ENCODE data around the gene POU4F2.

The POU4F2 gene, protein sequence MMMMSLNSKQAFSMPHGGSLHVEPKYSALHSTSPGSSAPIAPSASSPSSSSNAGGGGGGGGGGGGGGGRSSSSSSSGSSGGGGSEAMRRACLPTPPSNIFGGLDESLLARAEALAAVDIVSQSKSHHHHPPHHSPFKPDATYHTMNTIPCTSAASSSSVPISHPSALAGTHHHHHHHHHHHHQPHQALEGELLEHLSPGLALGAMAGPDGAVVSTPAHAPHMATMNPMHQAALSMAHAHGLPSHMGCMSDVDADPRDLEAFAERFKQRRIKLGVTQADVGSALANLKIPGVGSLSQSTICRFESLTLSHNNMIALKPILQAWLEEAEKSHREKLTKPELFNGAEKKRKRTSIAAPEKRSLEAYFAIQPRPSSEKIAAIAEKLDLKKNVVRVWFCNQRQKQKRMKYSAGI

DNA sequence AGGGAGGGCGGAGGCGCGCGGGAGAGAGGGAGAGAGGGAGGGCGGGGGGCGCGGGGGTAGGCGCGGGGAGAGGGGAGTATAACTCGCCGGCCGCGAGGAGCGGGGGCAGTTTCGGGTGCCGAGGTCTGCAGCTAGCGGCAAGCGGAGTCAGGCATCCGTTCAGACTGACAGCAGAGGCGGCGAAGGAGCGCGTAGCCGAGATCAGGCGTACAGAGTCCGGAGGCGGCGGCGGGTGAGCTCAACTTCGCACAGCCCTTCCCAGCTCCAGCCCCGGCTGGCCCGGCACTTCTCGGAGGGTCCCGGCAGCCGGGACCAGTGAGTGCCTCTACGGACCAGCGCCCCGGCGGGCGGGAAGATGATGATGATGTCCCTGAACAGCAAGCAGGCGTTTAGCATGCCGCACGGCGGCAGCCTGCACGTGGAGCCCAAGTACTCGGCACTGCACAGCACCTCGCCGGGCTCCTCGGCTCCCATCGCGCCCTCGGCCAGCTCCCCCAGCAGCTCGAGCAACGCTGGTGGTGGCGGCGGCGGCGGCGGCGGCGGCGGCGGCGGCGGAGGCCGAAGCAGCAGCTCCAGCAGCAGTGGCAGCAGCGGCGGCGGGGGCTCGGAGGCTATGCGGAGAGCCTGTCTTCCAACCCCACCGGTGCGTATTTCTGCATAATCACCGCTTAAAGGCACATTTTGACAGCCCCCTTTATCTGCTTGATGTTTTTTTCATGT is at the start of gene POU4F2:
Gene POU4F2, plus strand, starts transcription at position 108 of the 720 bp plus-strand sequence. Its CDS starts 248 bp downstream, at position 356.
- peaks cover 15% of the 10 kb centered on the region for H3K4me1 Mint-ChIP-seq
- peaks cover 6% of the 10 kb centered on the region for H3K9me3 Mint-ChIP-seq
- ATAC-seq (replicated peaks; ENCODE audit: extremely low read depth, poor library complexity, severe bottlenecking) (no peak), DNase-seq (ENCODE audit: low spot score in 2 of 2) (no peak)
- no peak within 1 kb of the TSS for H3K27ac Mint-ChIP-seq (ENCODE audit: low read depth)
- peaks cover 96% of the 10 kb centered on the region for H3K27me3 Mint-ChIP-seq
- peak within 1 kb of the TSS; percentile 52 for H3K4me3 Mint-ChIP-seq
- no peaks in the 10 kb centered on the region for H3K36me3 Mint-ChIP-seq (ENCODE audit: insufficient read depth)

DNA sequence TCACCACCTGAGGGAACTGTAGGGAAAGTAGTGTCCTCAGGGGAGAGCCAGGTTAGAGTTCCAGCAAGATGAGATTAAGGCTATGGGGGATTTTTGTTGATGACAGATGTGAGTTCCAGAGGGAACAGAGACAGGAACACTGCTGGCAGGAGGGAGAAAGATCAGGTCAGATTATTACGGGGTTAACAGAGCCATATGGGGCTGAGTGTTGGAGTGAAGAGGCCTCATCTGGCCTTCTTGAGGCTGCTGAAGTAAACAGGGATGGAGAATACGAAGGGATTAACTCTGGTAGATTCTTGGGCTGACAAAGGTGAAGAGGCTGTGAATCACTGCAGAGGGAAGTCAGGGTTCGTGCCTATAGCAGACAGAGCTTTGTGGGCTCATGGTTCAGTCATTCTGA is 47.9 kb upstream of the POU4F2 start:
- H3K27me3 Mint-ChIP-seq, result peaks cover 13% of the 10 kb centered on the region
- H3K9me3 Mint-ChIP-seq, result no peaks in the 10 kb centered on the region
- H3K36me3 Mint-ChIP-seq (ENCODE audit: insufficient read depth), result no peaks in the 10 kb centered on the region
- H3K4me3 Mint-ChIP-seq, result no peak overlapping the region
- no peak for DNase-seq (ENCODE audit: low spot score in 2 of 2)
- no peak for ATAC-seq (replicated peaks; ENCODE audit: extremely low read depth, poor library complexity, severe bottlenecking)
- no peaks in the 10 kb centered on the region for H3K4me1 Mint-ChIP-seq
- H3K27ac Mint-ChIP-seq (ENCODE audit: low read depth), result no peak overlapping the region

DNA sequence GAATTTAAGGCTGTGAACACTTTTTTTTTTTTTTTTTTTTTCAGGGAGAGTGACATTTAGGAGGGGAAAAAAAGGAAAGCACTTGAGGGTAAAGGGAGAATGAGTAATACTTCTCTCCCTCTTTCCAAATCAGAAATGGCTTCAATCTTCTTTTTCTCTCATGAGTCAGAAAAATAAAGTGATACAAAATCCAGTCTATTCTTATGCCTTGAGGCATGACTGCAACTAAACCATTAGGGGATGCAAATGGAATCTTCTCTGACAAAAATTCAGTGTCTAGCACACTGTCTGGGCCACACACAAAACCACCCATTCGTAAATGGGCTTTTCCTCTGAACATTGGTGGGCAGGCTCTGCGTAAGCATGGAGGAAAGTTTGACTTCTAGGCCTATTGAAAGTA is 46.7 kb upstream of the POU4F2 start:
- Mint-ChIP-seq H3K4me1 (no peaks in the 10 kb centered on the region), H3K9me3 (no peaks in the 10 kb centered on the region), H3K27ac (ENCODE audit: low read depth) (no peak overlapping the region), H3K36me3 (ENCODE audit: insufficient read depth) (no peaks in the 10 kb centered on the region), H3K4me3 (no peak overlapping the region), H3K27me3 (peaks cover 13% of the 10 kb centered on the region)
- no peak for DNase-seq (ENCODE audit: low spot score in 2 of 2)
- ATAC-seq (replicated peaks; ENCODE audit: extremely low read depth, poor library complexity, severe bottlenecking), result no peak

DNA sequence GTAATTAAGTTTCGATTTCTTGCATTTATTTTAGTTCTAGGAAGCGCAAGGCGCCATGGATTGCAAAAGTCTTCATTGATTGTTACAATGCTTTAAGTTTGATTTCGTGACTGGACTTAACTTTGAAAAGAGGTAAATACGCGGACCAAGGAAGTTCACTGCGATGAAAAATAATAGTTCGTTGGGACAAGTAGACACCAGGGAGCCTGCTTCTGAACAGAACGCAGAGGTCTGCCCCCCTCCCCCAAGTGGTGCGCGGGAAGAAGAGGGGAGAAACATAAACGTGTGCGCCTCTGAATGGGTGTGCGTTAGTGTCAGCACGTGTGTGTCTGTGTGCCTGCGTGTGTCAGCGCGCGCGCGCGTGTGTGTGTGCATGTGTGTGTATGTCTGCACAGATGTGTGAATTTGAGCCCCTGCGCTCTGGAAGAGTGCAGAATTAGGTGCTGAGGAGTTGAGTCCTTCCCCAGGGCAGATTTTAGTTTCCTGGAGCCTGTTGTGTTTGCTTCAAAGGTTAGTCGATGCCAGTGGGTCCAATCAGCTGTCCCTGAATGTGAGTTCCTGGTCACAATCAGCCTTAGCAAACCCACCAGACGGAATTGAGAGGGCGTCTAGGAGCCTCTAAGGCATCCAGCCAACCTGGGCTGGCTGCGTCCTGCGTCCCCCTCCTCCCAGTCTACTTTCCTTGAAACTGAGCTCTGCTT is 5.8 kb upstream of the POU4F2 start:
- ATAC-seq (replicated peaks; ENCODE audit: extremely low read depth, poor library complexity, severe bottlenecking), result no peak
- Mint-ChIP-seq H3K9me3 (peaks cover 12% of the 10 kb centered on the region), H3K27ac (ENCODE audit: low read depth) (no peak overlapping the region), H3K36me3 (ENCODE audit: insufficient read depth) (no peaks in the 10 kb centered on the region), H3K4me1 (peaks cover 9% of the 10 kb centered on the region), H3K4me3 (no peak overlapping the region), H3K27me3 (peaks cover 89% of the 10 kb centered on the region)
- no peak for DNase-seq (ENCODE audit: low spot score in 2 of 2)

DNA sequence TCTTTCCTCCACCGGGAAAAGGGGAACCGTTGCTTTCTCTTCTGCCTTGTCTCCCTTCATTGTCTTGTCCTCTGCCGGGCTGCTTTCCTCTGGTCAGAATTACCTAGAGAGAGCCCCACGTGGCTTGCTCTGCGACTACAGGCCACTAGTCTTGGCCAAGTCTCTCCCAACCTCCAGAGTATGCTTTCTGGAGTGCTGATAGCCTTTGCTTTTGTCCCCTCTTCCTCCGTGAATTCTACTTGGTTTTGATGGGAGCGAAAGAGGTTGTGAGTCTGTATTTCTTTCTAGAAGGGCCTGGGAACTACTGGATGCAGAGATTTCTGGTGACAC is 5.3 kb upstream of the POU4F2 start:
- Mint-ChIP-seq H3K4me1 (peaks cover 14% of the 10 kb centered on the region), H3K36me3 (ENCODE audit: insufficient read depth) (no peaks in the 10 kb centered on the region), H3K27me3 (peaks cover 89% of the 10 kb centered on the region), H3K27ac (ENCODE audit: low read depth) (no peak overlapping the region), H3K4me3 (no peak overlapping the region), H3K9me3 (peaks cover 12% of the 10 kb centered on the region)
- no peak for ATAC-seq (replicated peaks; ENCODE audit: extremely low read depth, poor library complexity, severe bottlenecking)
- DNase-seq (ENCODE audit: low spot score in 2 of 2), result no peak

DNA sequence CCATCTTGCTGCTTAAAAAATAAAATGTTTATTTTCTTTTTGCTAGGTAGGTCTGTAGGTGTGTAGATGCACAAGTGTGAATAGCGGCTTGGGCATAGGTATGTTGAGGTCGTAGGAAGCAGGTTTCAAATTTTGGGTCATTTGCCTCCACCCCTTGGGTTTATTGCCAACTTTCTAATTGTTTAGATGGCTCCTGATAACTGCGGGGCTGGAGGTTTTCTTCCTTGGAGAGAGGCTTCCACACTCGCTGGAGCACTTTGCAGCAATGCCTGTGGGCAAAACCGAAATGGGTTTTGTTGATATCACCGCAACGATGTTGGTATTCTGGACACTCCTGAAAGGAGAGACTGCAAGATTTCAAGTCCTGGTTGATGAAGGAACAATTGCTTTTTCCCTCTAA is 3.9 kb upstream of the POU4F2 start:
- Mint-ChIP-seq H3K27ac (ENCODE audit: low read depth) (no peak overlapping the region), H3K4me1 (peaks cover 15% of the 10 kb centered on the region), H3K36me3 (ENCODE audit: insufficient read depth) (no peaks in the 10 kb centered on the region), H3K4me3 (no peak overlapping the region), H3K27me3 (peaks cover 87% of the 10 kb centered on the region), H3K9me3 (peaks cover 6% of the 10 kb centered on the region)
- DNase-seq (ENCODE audit: low spot score in 2 of 2) (no peak), ATAC-seq (replicated peaks; ENCODE audit: extremely low read depth, poor library complexity, severe bottlenecking) (no peak)

DNA sequence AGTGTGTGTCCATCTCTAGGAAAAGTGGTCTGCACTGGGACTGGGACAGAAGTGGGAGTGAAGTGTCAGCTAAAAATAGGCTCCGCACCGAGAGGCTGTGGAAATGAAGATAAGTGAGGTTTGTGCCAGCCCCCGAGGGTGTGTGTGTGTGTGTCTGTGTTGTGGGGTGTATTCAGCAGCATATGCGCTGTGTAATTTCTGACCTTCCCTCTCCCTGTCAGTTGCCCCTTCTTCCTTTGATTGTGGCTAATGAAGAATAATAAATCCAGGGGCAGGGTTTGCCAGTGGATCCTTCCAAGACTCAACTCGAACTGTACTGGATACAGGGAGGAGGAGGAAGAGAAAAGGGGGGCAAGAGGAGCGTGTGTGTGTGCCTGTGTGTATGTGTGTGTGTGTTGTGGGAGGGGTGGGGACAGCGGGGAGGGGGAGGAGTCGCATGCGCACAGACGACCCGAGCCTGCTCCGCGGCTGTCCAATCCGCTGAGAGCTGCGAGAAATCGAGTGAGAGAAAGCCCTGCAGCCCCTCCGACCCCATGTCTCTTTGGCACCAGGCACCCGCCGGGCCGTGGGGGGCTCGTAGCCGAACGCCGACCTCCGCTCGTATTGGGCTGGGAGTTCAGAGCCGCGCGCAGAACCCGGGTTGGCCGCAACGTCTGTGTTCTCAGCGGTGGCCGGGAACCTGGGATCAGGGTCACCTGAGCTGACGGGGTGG is 916 bp upstream of the POU4F2 start:
- H3K4me3 Mint-ChIP-seq, result peak overlapping the region; percentile 52
- H3K27ac Mint-ChIP-seq (ENCODE audit: low read depth), result no peak overlapping the region

DNA sequence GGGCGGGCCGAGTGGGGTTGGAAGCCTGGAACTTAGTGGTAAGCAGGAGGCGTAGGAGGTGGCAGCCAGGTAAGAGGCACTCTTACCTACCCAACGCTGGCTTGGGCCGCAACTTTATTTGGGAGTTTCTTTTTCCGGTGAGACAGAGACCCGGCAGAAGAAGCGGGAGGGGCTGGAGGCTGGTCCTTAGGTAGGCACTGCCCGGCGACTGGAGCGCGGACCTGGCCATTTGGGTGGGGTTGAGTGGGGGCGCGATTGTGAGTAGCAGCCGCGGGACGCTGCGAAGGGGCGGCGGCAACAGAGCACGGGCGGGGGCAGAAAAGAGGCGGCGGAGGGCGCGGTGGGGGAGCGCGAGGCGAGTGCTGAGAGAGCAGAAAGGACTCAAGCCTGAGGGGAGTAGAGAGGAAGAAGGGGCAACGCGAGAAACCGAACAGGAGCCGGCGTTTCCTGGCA is 334 bp upstream of the POU4F2 start:
- Mint-ChIP-seq H3K9me3 (peaks cover 6% of the 10 kb centered on the region), H3K27me3 (peaks cover 96% of the 10 kb centered on the region), H3K36me3 (ENCODE audit: insufficient read depth) (no peaks in the 10 kb centered on the region), H3K4me1 (peaks cover 15% of the 10 kb centered on the region), H3K4me3 (peak overlapping the region; percentile 52), H3K27ac (ENCODE audit: low read depth) (no peak overlapping the region)
- no peak for DNase-seq (ENCODE audit: low spot score in 2 of 2)
- peak; percentile 14 for ATAC-seq (replicated peaks; ENCODE audit: extremely low read depth, poor library complexity, severe bottlenecking)

More for the DNA sequence above, 916 bp upstream of the POU4F2 start:
- Mint-ChIP-seq H3K4me1 (peaks cover 15% of the 10 kb centered on the region), H3K9me3 (peaks cover 6% of the 10 kb centered on the region), H3K27me3 (peaks cover 96% of the 10 kb centered on the region), H3K36me3 (ENCODE audit: insufficient read depth) (no peaks in the 10 kb centered on the region)
- ATAC-seq (replicated peaks; ENCODE audit: extremely low read depth, poor library complexity, severe bottlenecking), result no peak
- DNase-seq (ENCODE audit: low spot score in 2 of 2), result no peak

DNA sequence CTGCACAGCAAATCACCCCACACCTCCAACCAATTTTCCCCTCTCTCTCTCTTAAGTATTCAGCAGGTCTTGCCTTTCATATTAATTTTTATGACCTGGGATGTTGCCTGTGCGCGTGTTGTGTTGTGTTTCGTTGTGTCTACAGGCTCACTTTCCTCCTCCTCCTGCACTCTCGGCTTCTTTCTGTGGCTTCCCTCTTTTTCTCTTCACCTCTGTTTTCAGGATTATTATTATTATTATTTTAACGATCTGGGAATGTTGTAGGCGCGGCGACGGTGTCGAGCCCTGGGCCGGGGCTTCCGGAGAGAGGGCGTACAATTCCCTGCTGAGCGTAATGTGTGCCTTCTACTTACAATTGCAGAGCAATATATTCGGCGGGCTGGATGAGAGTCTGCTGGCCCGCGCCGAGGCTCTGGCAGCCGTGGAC is 826 bp downstream of the POU4F2 start:
- H3K36me3 Mint-ChIP-seq (ENCODE audit: insufficient read depth), result no peaks in the 10 kb centered on the region
- H3K27me3 Mint-ChIP-seq, result peaks cover 97% of the 10 kb centered on the region
- DNase-seq (ENCODE audit: low spot score in 2 of 2) (no peak), ATAC-seq (replicated peaks; ENCODE audit: extremely low read depth, poor library complexity, severe bottlenecking) (no peak)
- H3K4me1 Mint-ChIP-seq, result peaks cover 15% of the 10 kb centered on the region
- peak overlapping the region; percentile 36 for H3K4me3 Mint-ChIP-seq
- no peak overlapping the region for H3K27ac Mint-ChIP-seq (ENCODE audit: low read depth)
- H3K9me3 Mint-ChIP-seq, result peaks cover 6% of the 10 kb centered on the region

DNA sequence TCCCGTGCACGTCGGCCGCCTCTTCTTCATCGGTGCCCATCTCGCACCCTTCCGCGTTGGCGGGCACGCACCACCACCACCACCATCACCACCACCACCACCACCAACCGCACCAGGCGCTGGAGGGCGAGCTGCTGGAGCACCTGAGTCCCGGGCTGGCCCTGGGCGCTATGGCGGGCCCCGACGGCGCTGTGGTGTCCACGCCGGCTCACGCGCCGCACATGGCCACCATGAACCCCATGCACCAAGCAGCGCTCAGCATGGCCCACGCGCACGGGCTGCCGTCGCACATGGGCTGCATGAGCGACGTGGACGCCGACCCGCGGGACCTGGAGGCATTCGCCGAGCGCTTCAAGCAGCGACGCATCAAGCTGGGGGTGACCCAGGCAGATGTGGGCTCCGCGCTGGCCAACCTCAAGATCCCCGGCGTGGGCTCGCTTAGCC is 1.4 kb downstream of the POU4F2 start:
- H3K9me3 Mint-ChIP-seq, result peaks cover 6% of the 10 kb centered on the region
- ATAC-seq (replicated peaks; ENCODE audit: extremely low read depth, poor library complexity, severe bottlenecking), result no peak
- H3K27ac Mint-ChIP-seq (ENCODE audit: low read depth), result no peak overlapping the region
- no peak for DNase-seq (ENCODE audit: low spot score in 2 of 2)
- H3K4me3 Mint-ChIP-seq, result no peak overlapping the region
- H3K27me3 Mint-ChIP-seq, result peaks cover 98% of the 10 kb centered on the region
- H3K4me1 Mint-ChIP-seq, result peaks cover 15% of the 10 kb centered on the region
- H3K36me3 Mint-ChIP-seq (ENCODE audit: insufficient read depth), result no peaks in the 10 kb centered on the region

DNA sequence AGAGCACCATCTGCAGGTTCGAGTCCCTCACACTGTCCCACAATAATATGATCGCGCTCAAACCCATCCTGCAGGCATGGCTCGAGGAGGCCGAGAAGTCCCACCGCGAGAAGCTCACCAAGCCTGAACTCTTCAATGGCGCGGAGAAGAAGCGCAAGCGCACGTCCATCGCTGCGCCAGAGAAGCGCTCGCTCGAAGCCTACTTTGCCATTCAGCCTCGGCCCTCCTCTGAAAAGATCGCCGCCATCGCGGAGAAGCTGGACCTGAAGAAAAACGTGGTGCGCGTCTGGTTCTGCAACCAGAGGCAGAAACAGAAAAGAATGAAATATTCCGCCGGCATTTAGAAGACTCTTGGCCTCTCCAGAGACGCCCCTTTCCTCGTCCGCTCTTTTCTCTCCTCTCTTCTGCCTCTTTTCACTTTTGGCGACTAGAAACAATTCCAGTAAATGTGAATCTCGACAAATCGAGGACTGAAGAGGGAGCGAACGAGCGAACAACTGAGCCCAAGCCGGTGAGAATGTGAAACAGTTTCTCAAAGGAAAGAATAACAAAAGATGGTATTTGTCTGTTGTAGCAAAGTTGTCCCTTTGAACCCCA is 1.9 kb downstream of the POU4F2 start:
- Mint-ChIP-seq H3K27ac (ENCODE audit: low read depth) (no peak overlapping the region), H3K27me3 (peaks cover 98% of the 10 kb centered on the region), H3K9me3 (peaks cover 6% of the 10 kb centered on the region), H3K4me1 (peaks cover 15% of the 10 kb centered on the region), H3K4me3 (no peak overlapping the region), H3K36me3 (ENCODE audit: insufficient read depth) (peaks cover under 1% of the 10 kb centered on the region)
- ATAC-seq (replicated peaks; ENCODE audit: extremely low read depth, poor library complexity, severe bottlenecking) (no peak), DNase-seq (ENCODE audit: low spot score in 2 of 2) (no peak)

DNA sequence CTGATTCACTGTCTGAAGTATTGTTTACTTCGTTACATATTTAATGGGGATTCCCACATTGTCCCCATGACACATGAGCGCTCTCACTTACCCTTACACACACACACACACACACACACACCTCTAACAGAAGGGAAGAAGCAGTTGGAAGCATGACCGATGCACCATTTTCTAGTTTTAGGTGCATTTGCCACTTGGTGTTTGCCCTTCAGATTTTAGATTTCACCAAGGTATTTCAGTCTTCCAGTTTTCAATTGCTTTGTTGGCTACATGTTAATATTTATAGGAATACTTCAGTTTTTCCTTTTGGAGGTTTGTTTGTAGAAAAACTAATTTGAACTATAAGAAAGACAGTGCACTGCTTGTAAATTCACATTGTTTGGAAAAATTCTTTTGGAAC is 3.1 kb downstream of the POU4F2 start:
- peaks cover 15% of the 10 kb centered on the region for H3K4me1 Mint-ChIP-seq
- H3K27me3 Mint-ChIP-seq, result peaks cover 98% of the 10 kb centered on the region
- H3K36me3 Mint-ChIP-seq (ENCODE audit: insufficient read depth), result peaks cover 2% of the 10 kb centered on the region
- DNase-seq (ENCODE audit: low spot score in 2 of 2) (no peak), ATAC-seq (replicated peaks; ENCODE audit: extremely low read depth, poor library complexity, severe bottlenecking) (no peak)
- peaks cover 6% of the 10 kb centered on the region for H3K9me3 Mint-ChIP-seq
- H3K27ac Mint-ChIP-seq (ENCODE audit: low read depth), result no peak overlapping the region
- H3K4me3 Mint-ChIP-seq, result no peak overlapping the region

All from central memory CD8-positive, alpha-beta T cell (primary cell).